ENCODE data around the gene TTC7B.

Gene TTC7B

GRCh38 chr14:90659156-90659555 is 157.1 kb downstream of the TTC7B start:
- ATAC-seq (ENCODE audit: low read depth) = no peak
- no peak overlapping the region for H3K27ac Mint-ChIP-seq

GRCh38 chr14:90658541-90658967 is 157.7 kb downstream of the TTC7B start:
- H3K4me3 Mint-ChIP-seq = no peak overlapping the region
- ATAC-seq (ENCODE audit: low read depth) (no peak), DNase-seq (ENCODE audit: low spot score in 2 of 2) (no peak)
- H3K36me3 Mint-ChIP-seq = no peaks in the 10 kb centered on the region
- H3K27me3 Mint-ChIP-seq = peaks cover 5% of the 10 kb centered on the region
- H3K27ac Mint-ChIP-seq = no peak overlapping the region
- H3K4me1 Mint-ChIP-seq = peaks cover 3% of the 10 kb centered on the region
- no peaks in the 10 kb centered on the region for H3K9me3 Mint-ChIP-seq

More at GRCh38 chr14:90659156-90659555, 157.1 kb downstream of the TTC7B start:
- Mint-ChIP-seq H3K9me3 (no peaks in the 10 kb centered on the region), H3K4me3 (no peak overlapping the region), H3K36me3 (no peaks in the 10 kb centered on the region), H3K27me3 (peaks cover 5% of the 10 kb centered on the region), H3K4me1 (peaks cover 3% of the 10 kb centered on the region)
- no peak for DNase-seq (ENCODE audit: low spot score in 2 of 2)

- ATAC-seq (ENCODE audit: low read depth) = no peak
- peaks cover 10% of the 10 kb centered on the region for H3K27me3 Mint-ChIP-seq
- no peak for DNase-seq (ENCODE audit: low spot score in 2 of 2)
- H3K9me3 Mint-ChIP-seq = no peaks in the 10 kb centered on the region
- no peak overlapping the region for H3K27ac Mint-ChIP-seq
- no peaks in the 10 kb centered on the region for H3K36me3 Mint-ChIP-seq
- peaks cover 3% of the 10 kb centered on the region for H3K4me1 Mint-ChIP-seq
- H3K4me3 Mint-ChIP-seq = no peak overlapping the region
Observed at GRCh38 chr14:90656973-90657372, 159.3 kb downstream of the TTC7B start.

- H3K27me3 Mint-ChIP-seq = peaks cover 10% of the 10 kb centered on the region
- DNase-seq (ENCODE audit: low spot score in 2 of 2) (no peak), ATAC-seq (ENCODE audit: low read depth) (no peak)
- H3K4me1 Mint-ChIP-seq = no peaks in the 10 kb centered on the region
- H3K36me3 Mint-ChIP-seq = no peaks in the 10 kb centered on the region
- no peaks in the 10 kb centered on the region for H3K9me3 Mint-ChIP-seq
- no peak overlapping the region for H3K27ac Mint-ChIP-seq
- no peak overlapping the region for H3K4me3 Mint-ChIP-seq
Observed at GRCh38 chr14:90655829-90656228, 160.4 kb downstream of the TTC7B start.

DNA sequence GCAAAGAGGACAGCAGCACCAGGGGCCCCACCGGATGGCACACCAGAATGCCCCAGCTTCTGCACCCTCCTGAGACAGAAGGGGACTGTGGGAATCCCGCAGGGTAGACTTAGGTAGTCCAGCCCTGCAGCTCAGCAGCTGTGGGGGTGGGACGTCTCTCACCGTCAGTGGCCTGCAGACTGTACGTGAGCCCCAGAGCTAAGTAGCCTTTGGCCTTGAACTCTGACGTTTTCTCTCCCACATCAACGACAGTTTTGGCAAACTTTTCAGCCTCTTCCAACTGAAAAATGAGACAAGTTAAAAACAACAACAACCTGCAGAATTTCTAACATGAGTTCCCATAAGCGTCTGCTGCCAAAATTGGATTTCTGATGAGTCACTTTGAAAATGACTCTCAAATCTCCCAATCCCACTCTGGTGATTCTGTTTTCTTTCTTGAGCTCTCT is 161.4 kb downstream of the TTC7B start:
- ATAC-seq (ENCODE audit: low read depth) (no peak), DNase-seq (ENCODE audit: low spot score in 2 of 2) (no peak)
- no peaks in the 10 kb centered on the region for H3K36me3 Mint-ChIP-seq
- no peak overlapping the region for H3K4me3 Mint-ChIP-seq
- no peaks in the 10 kb centered on the region for H3K9me3 Mint-ChIP-seq
- H3K27me3 Mint-ChIP-seq = peaks cover 8% of the 10 kb centered on the region
- no peak overlapping the region for H3K27ac Mint-ChIP-seq
- H3K4me1 Mint-ChIP-seq = no peaks in the 10 kb centered on the region

- no peak overlapping the region for H3K27ac Mint-ChIP-seq
- H3K4me1 Mint-ChIP-seq = no peaks in the 10 kb centered on the region
- H3K27me3 Mint-ChIP-seq = peaks cover 5% of the 10 kb centered on the region
- DNase-seq (ENCODE audit: low spot score in 2 of 2) = no peak
- no peak overlapping the region for H3K4me3 Mint-ChIP-seq
- no peaks in the 10 kb centered on the region for H3K9me3 Mint-ChIP-seq
- H3K36me3 Mint-ChIP-seq = no peaks in the 10 kb centered on the region
- ATAC-seq (ENCODE audit: low read depth) = no peak
Observed at GRCh38 chr14:90652626-90653025, 163.6 kb downstream of the TTC7B start.

GRCh38 chr14:90651976-90652560 is 164.2 kb downstream of the TTC7B start:
- DNase-seq (ENCODE audit: low spot score in 2 of 2) = no peak
- no peak overlapping the region for H3K27ac Mint-ChIP-seq
- H3K27me3 Mint-ChIP-seq = peaks cover 5% of the 10 kb centered on the region
- no peak overlapping the region for H3K4me3 Mint-ChIP-seq
- no peaks in the 10 kb centered on the region for H3K9me3 Mint-ChIP-seq
- H3K4me1 Mint-ChIP-seq = no peaks in the 10 kb centered on the region
- no peaks in the 10 kb centered on the region for H3K36me3 Mint-ChIP-seq
- ATAC-seq (ENCODE audit: low read depth) = no peak

- ATAC-seq (ENCODE audit: low read depth) (no peak), DNase-seq (ENCODE audit: low spot score in 2 of 2) (no peak)
- Mint-ChIP-seq H3K9me3 (no peaks in the 10 kb centered on the region), H3K4me3 (no peak overlapping the region), H3K27ac (no peak overlapping the region), H3K27me3 (peaks cover 5% of the 10 kb centered on the region), H3K4me1 (no peaks in the 10 kb centered on the region), H3K36me3 (no peaks in the 10 kb centered on the region)
Observed at GRCh38 chr14:90651271-90651804, 164.9 kb downstream of the TTC7B start.

- Mint-ChIP-seq H3K9me3 (no peaks in the 10 kb centered on the region), H3K27me3 (peaks cover 5% of the 10 kb centered on the region), H3K27ac (no peak overlapping the region), H3K4me3 (no peak overlapping the region), H3K4me1 (no peaks in the 10 kb centered on the region), H3K36me3 (no peaks in the 10 kb centered on the region)
- DNase-seq (ENCODE audit: low spot score in 2 of 2) (no peak), ATAC-seq (ENCODE audit: low read depth) (no peak)
Observed at GRCh38 chr14:90649557-90650135, 166.6 kb downstream of the TTC7B start.

DNA sequence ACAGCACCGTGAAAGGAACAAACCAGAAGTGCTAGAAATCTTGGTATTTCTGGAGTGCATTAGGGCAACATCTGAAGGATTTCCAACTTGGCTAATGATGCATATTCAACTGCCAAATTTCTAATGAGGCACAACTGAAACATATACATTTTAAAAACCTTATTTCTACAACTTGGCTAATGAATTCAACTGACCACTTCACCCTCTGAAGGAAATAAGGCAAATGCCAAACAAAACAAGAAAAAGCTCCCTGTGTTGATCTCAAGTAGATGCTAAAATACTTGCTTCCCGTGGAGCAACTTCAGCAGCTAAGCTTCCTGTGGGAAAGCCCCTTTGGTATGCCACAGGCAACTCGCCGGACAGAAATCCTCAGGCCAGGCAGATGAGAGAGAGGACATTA is 167.1 kb downstream of the TTC7B start:
- no peaks in the 10 kb centered on the region for H3K9me3 Mint-ChIP-seq
- no peak overlapping the region for H3K27ac Mint-ChIP-seq
- DNase-seq (ENCODE audit: low spot score in 2 of 2) (no peak), ATAC-seq (ENCODE audit: low read depth) (no peak)
- H3K27me3 Mint-ChIP-seq = peaks cover 5% of the 10 kb centered on the region
- H3K36me3 Mint-ChIP-seq = no peaks in the 10 kb centered on the region
- no peaks in the 10 kb centered on the region for H3K4me1 Mint-ChIP-seq
- H3K4me3 Mint-ChIP-seq = no peak overlapping the region

- Mint-ChIP-seq H3K4me1 (no peaks in the 10 kb centered on the region), H3K36me3 (no peaks in the 10 kb centered on the region), H3K9me3 (no peaks in the 10 kb centered on the region), H3K27ac (no peak overlapping the region), H3K27me3 (peaks cover 5% of the 10 kb centered on the region), H3K4me3 (no peak overlapping the region)
- ATAC-seq (ENCODE audit: low read depth) = no peak
- no peak for DNase-seq (ENCODE audit: low spot score in 2 of 2)
Observed at GRCh38 chr14:90648421-90648820, 167.8 kb downstream of the TTC7B start.

DNA sequence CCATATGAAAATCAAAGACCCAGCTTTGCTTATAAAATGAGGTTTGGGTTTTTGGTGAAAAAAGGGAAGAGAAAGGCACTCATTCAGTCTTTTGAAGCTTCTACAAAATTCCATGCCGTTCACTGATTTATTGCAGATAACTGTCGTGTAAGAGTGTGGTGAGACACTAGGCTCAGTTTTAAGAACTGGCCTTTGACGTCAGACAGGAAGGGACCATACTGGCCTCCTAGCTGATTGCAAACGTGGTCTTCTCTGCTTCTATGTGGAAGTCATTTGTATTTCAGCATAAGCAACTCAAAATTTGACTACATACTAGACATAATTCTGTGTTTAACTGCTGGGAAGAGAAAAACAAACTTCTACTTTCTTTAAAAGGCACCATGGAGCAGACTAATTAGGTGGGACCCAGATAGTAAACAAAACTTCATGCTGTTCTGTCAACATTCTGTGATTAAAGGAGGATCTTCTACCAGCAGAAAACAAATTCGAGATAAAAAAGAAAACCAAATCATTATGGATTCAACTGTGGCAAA is 168.7 kb downstream of the TTC7B start:
- Mint-ChIP-seq H3K27me3 (no peaks in the 10 kb centered on the region), H3K9me3 (no peaks in the 10 kb centered on the region), H3K4me1 (no peaks in the 10 kb centered on the region), H3K36me3 (no peaks in the 10 kb centered on the region), H3K4me3 (no peak overlapping the region), H3K27ac (no peak overlapping the region)
- ATAC-seq (ENCODE audit: low read depth) (no peak), DNase-seq (ENCODE audit: low spot score in 2 of 2) (no peak)

DNA sequence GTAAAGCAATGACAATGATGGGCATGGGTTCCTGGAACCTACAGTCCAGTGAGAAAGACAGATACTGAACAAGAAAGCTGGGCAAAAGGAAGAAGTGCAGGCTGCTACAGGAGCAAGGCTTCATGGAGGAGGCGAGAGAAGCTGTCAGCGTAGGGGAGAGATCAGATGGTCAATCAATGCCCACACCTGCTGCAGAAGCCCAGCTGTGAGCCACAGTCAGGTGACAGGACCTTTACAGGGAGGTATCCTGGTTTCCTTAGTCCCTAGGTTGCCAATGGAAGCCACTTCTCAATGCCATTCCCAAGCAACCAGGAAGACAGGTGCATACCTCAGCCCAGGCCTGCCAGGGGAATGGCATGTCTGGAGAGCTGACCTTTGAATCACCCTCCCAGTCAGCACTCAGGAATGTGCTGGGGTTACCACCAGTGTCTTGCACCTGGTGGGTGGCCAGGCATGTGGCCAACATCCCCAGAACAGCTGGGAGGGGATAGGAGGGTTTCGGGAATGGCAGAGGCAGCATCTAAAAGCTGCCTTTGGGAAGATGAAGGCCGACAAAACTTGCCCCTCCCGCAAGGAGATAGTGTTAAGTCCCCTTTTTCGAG is 170.3 kb downstream of the TTC7B start:
- Mint-ChIP-seq H3K4me1 (no peaks in the 10 kb centered on the region), H3K9me3 (no peaks in the 10 kb centered on the region), H3K27ac (no peak overlapping the region), H3K4me3 (no peak overlapping the region), H3K36me3 (peaks cover 2% of the 10 kb centered on the region), H3K27me3 (peaks cover 2% of the 10 kb centered on the region)
- no peak for ATAC-seq (ENCODE audit: low read depth)
- DNase-seq (ENCODE audit: low spot score in 2 of 2) = no peak

DNA sequence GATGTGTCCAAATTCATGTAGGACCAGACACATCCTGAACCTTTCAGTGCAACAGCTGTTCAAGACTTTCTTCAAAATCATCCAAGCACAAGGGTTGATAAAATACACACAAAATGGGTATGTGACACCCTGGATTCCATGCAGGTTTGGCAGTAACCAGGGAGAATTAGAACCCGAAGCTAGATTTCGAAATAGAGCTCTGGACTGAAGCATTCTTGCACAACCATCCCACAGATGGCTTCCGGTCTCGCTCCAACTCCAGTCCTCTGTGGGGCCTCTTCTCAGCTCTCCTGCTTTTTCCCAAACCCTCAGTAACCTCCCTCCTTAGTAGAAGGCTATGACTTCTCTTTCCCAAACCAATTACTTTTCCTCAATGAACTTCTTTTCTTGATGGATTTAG is 171.3 kb downstream of the TTC7B start:
- H3K4me1 Mint-ChIP-seq = no peaks in the 10 kb centered on the region

More for the DNA sequence above, 171.3 kb downstream of the TTC7B start:
- peaks cover 2% of the 10 kb centered on the region for H3K36me3 Mint-ChIP-seq
- ATAC-seq (ENCODE audit: low read depth) (no peak), DNase-seq (ENCODE audit: low spot score in 2 of 2) (no peak)
- H3K4me3 Mint-ChIP-seq = no peak overlapping the region
- H3K9me3 Mint-ChIP-seq = no peaks in the 10 kb centered on the region
- peaks cover 2% of the 10 kb centered on the region for H3K27me3 Mint-ChIP-seq
- H3K27ac Mint-ChIP-seq = no peak overlapping the region
